HG03097 (cell line): Measurements from ENCODE around the gene KDM7A.
"Not testable (repeated sequence)": the region's sequence is repeated elsewhere in the genome, so short reads cannot be mapped to it uniquely, and the experiment has no call there.

Experiments
- ATAC-seq: cut with Tn5 transposase; IDR thresholded peaks from one replicate; pipeline ENCODE4 v1.9.1; 2021; ENCODE audit not compliant: unreplicated experiment, low FRiP score

The KDM7A gene

GRCh38 chr7:140162081-140162480 is 14.7 kb downstream of the KDM7A start:
- ATAC-seq = not testable (repeated sequence)

GRCh38 chr7:140161047-140161446 is 15.7 kb downstream of the KDM7A start:
- no peak for ATAC-seq

DNA sequence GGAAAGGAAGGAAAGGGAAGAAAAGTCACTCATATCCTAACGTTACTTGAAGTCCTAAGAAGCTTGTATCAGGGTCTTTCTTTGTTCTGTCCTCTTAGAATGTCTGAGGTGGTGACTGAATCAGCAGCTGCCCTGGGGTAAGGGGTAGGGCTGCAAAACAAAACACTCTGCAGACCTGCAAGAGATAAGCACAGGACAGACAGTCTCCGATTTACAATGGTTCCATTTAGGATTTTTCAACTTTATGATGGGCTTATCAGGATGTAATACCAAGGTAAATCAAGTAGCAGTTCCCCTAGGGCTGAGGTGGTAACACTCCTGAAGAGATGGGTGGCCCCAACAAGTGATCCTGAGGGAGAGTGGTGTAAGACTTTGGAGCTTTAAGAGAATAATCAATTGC is 16.5 kb downstream of the KDM7A start:
- ATAC-seq = no peak

GRCh38 chr7:140159497-140159896 is 17.3 kb downstream of the KDM7A start:
- ATAC-seq = no peak

DNA sequence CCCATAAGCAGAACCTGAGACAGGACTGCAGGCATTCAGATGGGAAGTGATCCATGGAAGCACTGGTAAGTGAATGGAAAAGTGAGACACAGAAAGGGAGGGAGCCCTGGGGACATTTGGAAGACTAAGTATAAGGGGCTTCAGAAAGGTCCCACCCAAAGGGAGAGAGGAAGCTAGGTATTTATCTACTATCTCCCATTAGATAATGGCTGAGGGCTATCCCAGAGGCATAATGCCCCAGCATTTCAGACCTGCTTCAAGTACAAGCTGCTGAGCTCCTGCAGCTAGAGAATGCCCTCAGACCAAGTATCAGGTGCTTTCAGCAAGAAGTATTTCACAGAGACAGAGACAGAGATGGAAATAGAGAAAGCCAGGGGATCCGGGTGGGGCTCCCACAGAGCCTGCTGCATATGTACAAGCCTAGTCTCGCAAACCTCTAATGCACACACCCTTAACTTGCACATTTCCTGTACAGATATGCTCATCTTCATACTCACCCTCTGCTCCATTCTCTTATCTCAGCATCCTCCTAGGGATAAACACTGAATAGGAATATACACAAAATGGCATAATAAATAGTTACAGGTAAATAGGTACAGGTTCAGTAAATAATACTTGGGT is 20.2 kb downstream of the KDM7A start:
- ATAC-seq = no peak

GRCh38 chr7:140155428-140155827 is 21.4 kb downstream of the KDM7A start:
- no peak for ATAC-seq

- ATAC-seq = no peak
Observed at GRCh38 chr7:140153666-140154161, 23.1 kb downstream of the KDM7A start.

- ATAC-seq = no peak
Observed at GRCh38 chr7:140146574-140146973, 30.2 kb downstream of the KDM7A start.

DNA sequence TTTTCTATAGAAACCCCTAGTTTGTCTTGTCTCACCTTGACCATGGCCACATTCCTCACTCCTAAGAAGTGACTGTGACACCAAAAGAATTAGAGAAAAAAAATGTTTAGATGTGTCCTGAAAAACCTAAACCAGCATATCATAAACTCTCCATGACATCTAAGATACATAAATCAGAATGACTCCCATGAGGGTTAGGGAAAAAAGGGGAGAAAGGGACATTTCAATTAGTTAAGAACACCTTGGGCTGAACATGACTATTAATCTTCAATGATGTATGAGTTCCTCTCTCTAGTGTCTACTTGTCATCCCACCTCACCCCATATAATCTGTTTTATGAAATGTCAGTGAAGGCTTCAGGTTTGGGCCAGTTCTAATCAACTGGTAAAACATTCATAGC is 31.1 kb downstream of the KDM7A start:
- ATAC-seq = no peak

- ATAC-seq = no peak
Observed at GRCh38 chr7:140144821-140145220, 32.0 kb downstream of the KDM7A start.

GRCh38 chr7:140143997-140144396 is 32.8 kb downstream of the KDM7A start:
- ATAC-seq = no peak

DNA sequence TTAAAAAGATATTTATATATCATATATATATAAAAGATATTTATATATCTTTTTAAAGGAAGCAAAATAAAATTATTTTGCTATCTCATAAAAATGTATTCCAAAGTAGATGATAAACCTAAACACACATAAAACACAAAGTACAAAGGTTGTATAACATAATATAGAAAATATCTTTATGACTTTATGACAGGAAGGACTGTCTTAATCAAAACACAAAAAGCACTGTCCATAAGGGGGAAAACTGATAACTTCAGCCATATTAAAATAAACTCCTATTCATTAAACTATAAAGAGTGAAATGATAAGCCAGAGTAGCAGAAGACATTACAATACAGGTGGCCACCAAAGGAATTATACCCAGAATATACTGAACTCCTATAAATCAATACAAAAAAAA is 34.8 kb downstream of the KDM7A start:
- ATAC-seq = no peak

DNA sequence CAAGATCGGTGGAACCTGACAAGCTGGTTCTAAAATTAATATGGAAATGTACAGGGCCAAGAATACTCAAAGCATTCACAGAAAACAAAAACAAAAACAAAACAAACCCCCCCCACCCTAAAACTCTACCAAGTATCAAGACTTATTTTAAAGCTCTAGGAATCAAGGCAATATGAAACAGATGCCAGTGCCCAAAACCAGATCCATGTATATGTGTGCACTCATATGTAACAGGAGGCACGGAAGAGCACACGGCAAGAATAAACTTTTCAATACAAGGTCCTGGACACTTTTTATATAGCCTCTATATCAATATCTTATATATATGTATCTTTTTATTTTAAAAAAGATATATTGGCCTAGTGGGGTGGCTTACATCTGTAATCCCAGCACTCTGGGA is 35.5 kb downstream of the KDM7A start:
- ATAC-seq = no peak

DNA sequence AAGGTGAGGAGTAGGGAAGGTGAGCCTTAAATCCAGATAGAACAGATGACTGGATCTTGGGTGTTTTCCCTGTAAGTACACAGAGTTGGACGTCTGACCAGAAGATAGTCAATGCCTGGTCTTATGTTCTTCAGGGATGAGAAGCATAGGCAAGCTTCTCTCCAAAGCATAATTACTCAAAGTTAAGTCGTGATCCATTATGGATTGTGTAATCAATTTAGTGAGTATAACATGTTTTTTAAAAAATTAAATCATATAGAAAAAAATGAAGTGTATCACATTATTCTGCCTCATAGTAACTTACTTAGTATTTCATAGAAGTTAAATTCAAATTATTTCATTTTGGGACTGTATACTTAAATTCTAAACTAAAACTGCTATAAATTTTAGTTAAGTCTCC is 39.7 kb downstream of the KDM7A start:
- ATAC-seq = no peak

DNA sequence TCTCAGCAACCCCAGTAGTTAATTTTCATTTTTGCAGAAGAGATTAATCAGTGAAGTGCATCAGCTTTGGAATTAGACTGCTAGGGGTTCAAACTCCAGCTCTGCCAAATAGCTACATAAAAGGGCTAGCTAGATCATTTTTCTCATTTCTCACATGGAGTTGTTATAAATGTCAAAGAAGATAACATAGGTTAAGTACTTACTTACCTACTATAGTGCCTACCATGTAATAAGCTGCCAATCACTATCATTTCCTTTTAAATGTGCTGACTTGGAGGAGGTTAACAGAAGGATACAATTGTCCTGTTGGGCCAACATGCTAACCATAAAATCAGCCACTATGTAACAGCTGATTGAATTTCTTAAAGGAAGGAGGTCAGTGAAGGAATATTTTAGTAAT is 40.7 kb downstream of the KDM7A start:
- ATAC-seq = no peak

DNA sequence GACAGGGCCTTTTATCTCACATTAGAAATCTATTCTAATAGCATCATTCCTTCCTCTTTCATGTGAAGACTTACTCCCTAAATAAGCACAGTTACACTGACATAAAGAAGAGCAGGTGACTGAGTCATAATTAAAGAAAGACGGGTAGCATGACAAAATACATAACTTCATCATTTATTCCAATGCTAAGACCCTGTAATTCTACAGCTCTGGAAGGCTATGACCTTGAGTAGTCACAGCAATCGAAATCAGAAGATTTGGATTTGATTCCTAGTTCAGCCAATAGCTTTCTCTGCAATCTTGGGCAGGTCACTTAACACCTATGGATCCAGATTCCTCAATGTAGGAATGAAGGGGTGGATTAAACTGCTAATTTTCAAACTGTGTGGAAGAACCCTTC is 42.7 kb downstream of the KDM7A start:
- no peak for ATAC-seq

DNA sequence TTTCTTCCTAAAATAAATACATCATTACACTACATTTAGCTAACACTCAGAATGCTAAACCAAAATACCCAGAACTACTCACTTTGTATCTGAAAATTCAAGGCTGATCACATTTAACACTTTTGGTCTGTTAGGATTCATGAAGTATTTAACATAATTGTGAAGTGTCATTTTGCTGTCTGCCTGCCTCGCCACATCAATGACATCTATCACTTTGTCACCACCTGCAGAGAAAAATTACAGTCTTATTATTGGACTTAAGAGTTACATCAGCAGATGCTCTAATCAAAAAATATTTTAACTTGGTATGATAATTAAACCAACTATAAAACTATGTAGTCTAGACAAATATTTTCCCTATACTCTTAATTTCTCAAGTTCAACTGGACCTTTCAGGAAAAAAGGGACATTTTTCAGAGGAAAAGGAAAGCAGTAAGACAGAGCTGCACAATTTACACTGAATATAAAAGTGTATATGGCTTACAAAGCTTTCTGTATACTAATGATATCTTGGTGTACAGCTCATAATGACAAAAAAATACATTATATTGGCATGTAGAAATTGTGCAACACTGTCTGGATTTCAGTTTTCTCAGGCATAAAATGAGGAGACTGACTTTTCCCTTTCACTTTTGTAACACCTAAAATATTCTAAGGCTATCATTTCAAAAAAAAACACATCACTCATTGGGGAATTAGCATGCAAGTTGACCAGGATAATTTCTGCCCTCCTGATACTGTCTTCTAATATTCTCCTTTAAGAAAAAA is 49.2 kb downstream of the KDM7A start:
- no peak for ATAC-seq

GRCh38 chr7:140126435-140127034 is 50.2 kb downstream of the KDM7A start:
- ATAC-seq = no peak

DNA sequence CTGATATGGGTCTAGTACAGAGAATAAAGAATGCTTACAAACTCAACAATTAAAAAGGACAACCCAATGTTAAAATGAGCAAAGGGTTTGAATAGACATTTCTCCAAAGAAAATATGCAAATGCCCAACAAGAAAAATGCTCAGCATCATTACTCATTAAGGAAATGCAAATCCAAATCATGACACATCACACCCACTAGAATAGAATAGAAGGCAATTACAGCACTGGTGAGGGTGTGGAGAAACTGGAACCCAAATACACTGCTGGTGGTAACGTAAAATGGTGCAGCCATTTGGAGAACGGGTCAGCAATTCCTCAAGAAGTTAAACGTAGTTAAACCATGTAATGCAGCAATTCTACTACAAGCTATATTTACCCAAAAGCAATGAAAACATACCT is 53.8 kb downstream of the KDM7A start:
- no peak for ATAC-seq

- ATAC-seq = no peak
Observed at GRCh38 chr7:140121326-140121725, 55.5 kb downstream of the KDM7A start.

GRCh38 chr7:140114817-140115216 is 62.0 kb downstream of the KDM7A start:
- not testable (repeated sequence) for ATAC-seq

GRCh38 chr7:140108777-140109176 is 68.0 kb downstream of the KDM7A start:
- ATAC-seq = not testable (repeated sequence)
